ENCODE results near the gene DNPH1.
A peak's percentile ranks its signal among the peaks of the same experiment; 100 is the strongest.

The DNPH1 gene, protein sequence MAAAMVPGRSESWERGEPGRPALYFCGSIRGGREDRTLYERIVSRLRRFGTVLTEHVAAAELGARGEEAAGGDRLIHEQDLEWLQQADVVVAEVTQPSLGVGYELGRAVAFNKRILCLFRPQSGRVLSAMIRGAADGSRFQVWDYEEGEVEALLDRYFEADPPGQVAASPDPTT

GRCh38 chr6:43228951-43229802 lies at the start of gene DNPH1:
TSS of gene DNPH1 (minus strand) at chr6:43229481. CDS start at chr6:43229456, 25 bp downstream.
- DNase-seq: peak; percentile 90

DNA sequence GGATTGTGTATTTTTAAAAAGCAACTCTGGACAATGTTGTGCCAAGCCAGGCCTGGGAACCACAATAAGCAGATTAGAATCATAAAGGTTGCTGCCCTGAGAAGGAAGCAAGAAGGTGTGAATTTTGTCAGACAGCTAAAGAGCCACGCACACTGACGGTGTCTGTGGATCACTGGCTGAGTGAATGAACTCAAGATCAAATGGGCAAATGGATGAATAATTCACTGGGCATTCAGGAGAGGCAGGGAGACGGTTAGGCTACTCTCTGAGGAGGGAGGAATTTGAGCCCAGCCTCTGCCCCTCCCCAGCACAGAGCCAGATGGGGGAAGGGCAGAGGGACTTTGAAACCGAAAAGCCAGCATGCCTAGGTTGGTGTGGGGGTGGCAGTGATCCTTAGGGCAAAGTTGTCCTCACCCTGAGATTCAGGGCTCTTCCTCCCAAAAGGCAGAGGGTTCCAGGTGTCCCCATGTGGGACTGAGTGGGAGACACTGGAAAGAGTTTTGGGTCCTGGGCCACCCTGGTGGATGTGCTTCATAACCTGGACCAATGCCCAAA lies 49.3 kb upstream of the DNPH1 start:
- no peak for DNase-seq

- no peak for DNase-seq
These were observed 48.6 kb upstream of the DNPH1 start for GRCh38 chr6:43277643-43278523.

GRCh38 chr6:43277306-43277642 lies 48.0 kb upstream of the DNPH1 start:
- DNase-seq: no peak

- no peak for DNase-seq
These were observed 47.5 kb upstream of the DNPH1 start for GRCh38 chr6:43276577-43277305.

DNA sequence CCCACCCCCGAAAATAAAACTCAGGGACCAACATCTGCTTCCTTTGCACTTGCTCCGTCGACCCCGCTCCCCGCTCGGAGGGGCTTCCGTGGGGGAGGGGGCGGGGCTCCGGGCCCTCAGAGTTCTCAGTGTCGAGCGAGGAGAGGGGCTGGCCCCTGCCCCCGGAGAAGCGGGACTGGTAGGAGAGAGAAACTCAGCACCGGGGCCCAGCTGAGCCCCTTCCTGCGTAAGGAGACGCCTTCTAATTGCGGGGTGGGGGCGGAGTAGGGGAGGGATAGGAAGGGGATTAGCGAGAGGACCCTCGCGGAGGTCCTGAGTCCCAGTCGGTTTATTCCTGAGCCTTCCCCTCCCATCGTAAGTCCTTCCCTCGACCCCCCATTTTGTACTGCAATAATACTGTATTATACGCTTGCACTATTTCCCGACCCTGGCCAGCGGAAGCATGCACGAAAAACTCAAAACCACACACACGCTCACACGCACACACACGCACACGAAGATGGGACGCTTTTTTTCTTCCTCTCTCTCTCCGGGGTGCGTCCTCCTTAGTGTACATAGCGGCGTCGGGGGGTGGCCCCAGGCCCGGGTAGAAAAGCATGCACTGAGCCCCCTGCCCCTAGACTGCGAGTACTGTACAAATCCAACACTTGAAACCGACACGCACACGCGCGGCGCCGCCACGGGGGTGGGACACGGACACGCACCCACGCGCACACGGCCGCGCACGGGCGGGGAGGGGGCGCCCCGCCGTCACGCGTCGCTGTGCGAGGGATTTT lies 46.7 kb upstream of the DNPH1 start:
- DNase-seq: peak; percentile 40

- peak; percentile 52 for DNase-seq
These were observed 45.8 kb upstream of the DNPH1 start for GRCh38 chr6:43274916-43275597.

- DNase-seq: no peak
These were observed 45.0 kb upstream of the DNPH1 start for GRCh38 chr6:43274127-43274915.

GRCh38 chr6:43273707-43274106 lies 44.4 kb upstream of the DNPH1 start:
- no peak for DNase-seq

DNA sequence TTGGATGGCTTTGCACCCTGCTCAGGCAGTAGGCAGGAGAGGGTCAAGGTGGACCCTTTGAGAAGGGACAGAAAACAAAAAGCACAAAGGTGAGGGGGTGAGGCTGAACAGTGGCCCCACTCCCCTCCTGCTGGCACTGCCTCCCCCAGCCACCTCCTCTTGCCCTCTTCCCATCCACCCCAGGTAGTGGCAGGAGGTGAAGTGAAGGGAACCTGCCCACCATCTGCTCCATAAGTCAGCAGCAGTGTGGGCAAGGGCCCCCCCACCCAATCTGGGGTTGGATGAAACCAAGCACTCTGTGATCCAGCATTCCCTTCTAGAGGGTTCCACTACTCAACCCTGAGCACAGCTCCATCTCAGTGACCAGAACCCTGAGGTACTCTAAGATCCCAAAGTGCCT lies 42.7 kb upstream of the DNPH1 start:
- DNase-seq: no peak

DNA sequence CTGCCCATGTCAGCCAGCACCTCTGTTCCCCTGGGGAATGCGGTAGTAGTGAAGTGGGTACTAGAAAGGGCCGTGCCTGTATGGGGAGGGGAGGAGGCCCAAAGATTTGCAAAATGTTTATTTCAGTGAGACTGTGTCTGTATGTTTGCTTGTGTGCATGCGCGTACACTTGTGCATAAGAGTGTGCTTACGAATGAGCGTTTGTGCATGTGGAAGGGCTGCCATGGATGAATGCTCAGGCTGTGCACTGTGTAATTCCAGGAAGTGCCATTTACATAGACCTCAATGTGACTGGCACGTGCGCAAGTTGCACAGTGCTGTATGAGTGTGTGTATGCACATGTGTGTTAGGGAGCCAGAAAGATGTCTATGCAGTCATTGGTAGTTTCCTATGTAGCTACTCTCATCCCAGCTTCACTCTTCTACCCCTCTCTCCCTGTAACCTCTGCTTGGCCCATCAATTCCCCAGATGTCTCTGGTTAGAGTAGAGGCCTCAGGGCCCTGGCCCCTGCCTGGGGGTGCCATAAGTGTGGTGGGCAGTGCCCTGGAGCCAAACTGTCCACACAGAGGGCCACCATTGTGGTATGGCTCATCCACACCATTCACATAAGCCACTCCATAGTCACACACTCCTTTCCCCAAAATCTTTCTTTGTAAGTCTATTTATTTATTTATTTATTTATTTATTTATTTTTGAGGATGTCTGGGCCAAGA lies 42.0 kb upstream of the DNPH1 start:
- no peak for DNase-seq

- DNase-seq: peak; percentile 58
These were observed 40.2 kb upstream of the DNPH1 start for GRCh38 chr6:43269273-43270007.

- DNase-seq: no peak
These were observed 39.5 kb upstream of the DNPH1 start for GRCh38 chr6:43268782-43269272.

DNA sequence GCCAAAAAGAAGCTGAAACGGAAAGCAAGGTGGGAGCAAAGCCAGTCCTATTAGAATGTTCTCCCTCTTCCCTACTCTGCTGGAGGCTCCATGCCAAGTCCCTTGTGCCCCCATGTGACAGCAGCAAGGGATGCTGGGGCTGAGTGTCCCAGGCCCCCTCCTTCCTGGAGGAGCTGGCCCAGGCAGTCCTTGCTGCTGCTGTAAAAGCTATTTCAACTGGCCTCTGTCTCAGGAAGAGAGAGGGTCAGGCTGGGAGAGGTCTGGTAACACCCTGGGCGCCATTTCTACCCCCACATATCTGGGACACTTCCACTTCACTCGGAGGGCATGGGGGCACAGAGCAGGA lies 39.0 kb upstream of the DNPH1 start:
- DNase-seq: no peak

DNA sequence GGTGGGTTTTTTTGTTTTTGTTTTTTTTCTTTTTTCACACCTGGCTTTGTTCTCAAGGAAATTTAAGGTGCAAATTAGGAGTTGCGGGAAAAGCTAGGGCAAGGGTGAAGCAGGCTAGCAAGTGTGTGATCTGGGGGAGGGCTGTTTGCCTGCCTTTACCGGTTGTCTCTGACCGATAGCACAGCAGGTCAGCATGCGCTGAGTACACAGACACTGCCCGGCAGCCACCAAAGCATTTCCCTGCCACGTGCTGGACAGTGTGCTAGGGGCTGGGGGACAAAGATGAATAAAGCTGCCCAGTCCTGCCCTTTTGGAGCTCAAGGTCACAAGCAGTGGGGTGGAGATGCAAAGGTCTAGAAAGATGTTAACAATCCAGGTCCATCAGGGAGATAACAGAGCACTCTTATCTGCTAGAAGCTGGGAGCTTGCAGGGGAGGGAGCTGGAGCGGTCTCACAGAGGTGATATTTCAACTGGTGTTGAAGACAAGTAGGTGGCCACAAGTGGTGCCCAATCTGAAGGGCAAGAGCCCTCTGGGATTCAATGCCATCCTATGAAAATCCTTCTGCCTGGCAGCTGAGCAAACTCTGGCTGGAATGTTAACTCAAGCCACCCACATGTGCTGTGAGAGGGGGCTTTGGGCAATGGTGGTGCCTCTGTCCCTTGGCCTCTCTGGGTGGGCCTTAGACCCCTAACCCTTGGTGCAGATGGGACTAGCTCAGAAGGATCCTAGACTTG lies 38.5 kb upstream of the DNPH1 start:
- no peak for DNase-seq

DNA sequence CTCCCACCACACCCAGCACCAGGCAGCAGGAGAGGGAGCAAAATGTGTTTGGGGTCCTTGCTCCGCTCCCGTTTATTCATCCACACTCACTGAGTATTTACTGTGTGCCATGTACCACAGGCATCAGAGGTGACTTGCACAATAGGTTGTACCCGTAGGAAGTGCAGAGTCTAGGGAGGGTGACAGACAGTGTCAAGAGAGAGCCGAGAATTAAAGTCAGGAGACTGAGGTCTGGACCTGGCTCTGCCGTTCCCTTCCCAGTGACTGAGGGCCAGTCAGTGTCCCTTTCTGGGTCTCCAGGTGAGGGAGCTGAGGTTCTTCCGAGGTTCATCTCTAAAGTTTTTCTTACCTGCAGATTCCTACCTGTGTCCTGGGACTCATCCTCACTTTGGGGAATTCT lies 36.3 kb upstream of the DNPH1 start:
- no peak for DNase-seq

GRCh38 chr6:43264599-43265145 lies 35.4 kb upstream of the DNPH1 start:
- DNase-seq: no peak

Data from activated T-cell treated with anti-CD3 and anti-CD28 coated beads, Interleukin-2, amount 50 U/mL, for 1 hour (primary cell).